H9 (cell line): ENCODE measurements around the gene SRSF2. TPM values are rescaled to one million over a fixed set of nuclear protein-coding genes. Genes with fewer than 3 reads are reported as not detected.

ENCODE experiments used
- DNase-seq: peaks from one replicate; pipeline ENCODE4 v3.0.0-alpha.2; 2017
- H2AFZ ChIP-seq: one replicate; pipeline ENCODE4 v1.6.1; 2013; ENCODE audit warnings: mild to moderate bottlenecking, low read length, control low read depth, moderate library complexity
- H2AK5ac ChIP-seq: 2 replicates; pipeline ENCODE4 v1.6.1; 2013; ENCODE audit warnings: low read length, control low read depth, mixed read lengths; ENCODE audit not compliant: insufficient read length
- H2BK120ac ChIP-seq: one replicate; pipeline ENCODE4 v1.6.1; 2013; ENCODE audit warnings: low read depth, mild to moderate bottlenecking, low read length, control low read depth, inconsistent platforms; ENCODE audit not compliant: poor library complexity, severe bottlenecking
- H2BK12ac ChIP-seq: 2 replicates; pipeline ENCODE4 v1.6.1; 2013; ENCODE audit warnings: low read length, control low read depth, mixed read lengths, low read depth; ENCODE audit not compliant: insufficient read length
- H2BK15ac ChIP-seq: 2 replicates; pipeline ENCODE4 v1.6.1; 2013; ENCODE audit warnings: low read depth, low read length, control low read depth
- H2BK20ac ChIP-seq: one replicate; pipeline ENCODE4 v1.6.1; 2013; ENCODE audit warnings: low read depth, mild to moderate bottlenecking, low read length, control low read depth, inconsistent platforms; ENCODE audit not compliant: poor library complexity, severe bottlenecking
- H2BK5ac ChIP-seq: 2 replicates; pipeline ENCODE4 v1.6.1; 2013; ENCODE audit warnings: low read length, control low read depth, mixed read lengths; ENCODE audit not compliant: insufficient read length
- H3K14ac ChIP-seq: 2 replicates; pipeline ENCODE4 v1.6.1; 2013; ENCODE audit warnings: low read length, control low read depth; ENCODE audit not compliant: insufficient read depth
- H3K18ac ChIP-seq: 2 replicates; pipeline ENCODE4 v1.6.1; 2013; ENCODE audit warnings: low read depth, mild to moderate bottlenecking, mixed read lengths, low read length, control low read depth; ENCODE audit not compliant: insufficient read length
- H3K23ac ChIP-seq: 2 replicates; pipeline ENCODE4 v1.6.1; 2013; ENCODE audit warnings: low read length, control low read depth, mixed read lengths, low read depth; ENCODE audit not compliant: insufficient read length
- H3K23me2 ChIP-seq: 2 replicates; pipeline ENCODE4 v1.6.1; 2013; ENCODE audit warnings: low read depth, mild to moderate bottlenecking, mixed read lengths, low read length, control low read depth; ENCODE audit not compliant: insufficient read length, poor library complexity, severe bottlenecking
- H3K27ac ChIP-seq: 2 replicates; pipeline ENCODE4 v1.5.1; 2013; ENCODE audit warnings: low read length, control low read depth, mixed read lengths, low read depth; ENCODE audit not compliant: insufficient read length
- H3K27me3 ChIP-seq: 2 replicates; pipeline ENCODE4 v1.6.1; 2013; ENCODE audit warnings: low read length, control low read depth, inconsistent platforms; ENCODE audit not compliant: insufficient read depth
- H3K4ac ChIP-seq: 2 replicates; pipeline ENCODE4 v1.6.1; 2013; ENCODE audit warnings: low read depth, mild to moderate bottlenecking, control low read depth, inconsistent platforms, low read length, moderate library complexity
- H3K4me1 ChIP-seq: 2 replicates; pipeline ENCODE4 v1.6.1; 2013; ENCODE audit warnings: low read length, control low read depth, inconsistent platforms; ENCODE audit not compliant: insufficient read depth
- H3K4me2 ChIP-seq: 2 replicates; pipeline ENCODE4 v1.6.1; 2013; ENCODE audit warnings: low read length, control low read depth, mixed read lengths; ENCODE audit not compliant: insufficient read length, insufficient read depth
- H3K56ac ChIP-seq: 2 replicates; pipeline ENCODE4 v1.6.1; 2013; ENCODE audit warnings: low read depth, mild to moderate bottlenecking, mixed read lengths, low read length, control low read depth; ENCODE audit not compliant: insufficient read length
- H3K79me1 ChIP-seq: 2 replicates; pipeline ENCODE4 v1.6.1; 2013; ENCODE audit warnings: low read depth, mild to moderate bottlenecking, moderate library complexity, low read length, control low read depth, inconsistent platforms; ENCODE audit not compliant: insufficient read depth, poor library complexity, severe bottlenecking
- H3K79me2 ChIP-seq: 2 replicates; pipeline ENCODE4 v1.6.1; 2013; ENCODE audit warnings: low read length, control low read depth, inconsistent platforms; ENCODE audit not compliant: insufficient read depth
- H3K9ac ChIP-seq: 2 replicates; pipeline ENCODE4 v1.6.1; 2013; ENCODE audit warnings: low read length, control low read depth, mixed read lengths; ENCODE audit not compliant: insufficient read length; ENCODE audit errors: extremely low read depth
- H3K9me3 ChIP-seq: one replicate; pipeline ENCODE4 v1.6.1; 2013; ENCODE audit warnings: low read depth, low read length, inconsistent platforms; ENCODE audit not compliant: control insufficient read depth
- H3T11ph ChIP-seq: one replicate; pipeline ENCODE4 v1.6.1; 2013; ENCODE audit warnings: mild to moderate bottlenecking, low read length, control low read depth, inconsistent platforms
- H4K20me1 ChIP-seq: one replicate; pipeline ENCODE4 v1.6.1; 2013; ENCODE audit not compliant: control insufficient read depth, insufficient read length, insufficient read depth
- H4K5ac ChIP-seq: 2 replicates; pipeline ENCODE4 v1.6.1; 2013; ENCODE audit warnings: low read depth, mild to moderate bottlenecking, mixed read lengths, low read length, control low read depth; ENCODE audit not compliant: insufficient read length
- H4K8ac ChIP-seq: replicated peaks from 2 replicates; pipeline ENCODE4 v1.6.1; 2013; ENCODE audit warnings: low read length, control low read depth, mixed read lengths, low read depth; ENCODE audit not compliant: insufficient read length
- H4K91ac ChIP-seq: 2 replicates; pipeline ENCODE4 v1.6.1; 2013; ENCODE audit warnings: low read depth, mild to moderate bottlenecking, moderate library complexity, mixed read lengths, low read length, control low read depth; ENCODE audit not compliant: insufficient read length
- H3K27ac Mint-ChIP-seq, 3 experiments: 2 replicates in 2 of 3; 3 replicates in 1 of 3; pipeline ENCODE4 v1.8.0; 2020 to 2021; ENCODE audit warnings: mixed read lengths in 3 of 3, mild to moderate bottlenecking in 1 of 3, moderate library complexity in 1 of 3
- H3K27me3 Mint-ChIP-seq: 2 replicates; pipeline ENCODE4 v1.8.0; 2021; ENCODE audit warnings: low read depth, mild to moderate bottlenecking, moderate library complexity, mixed read lengths
- H3K36me3 Mint-ChIP-seq, 3 experiments: 2 replicates in 2 of 3; 3 replicates in 1 of 3; pipeline ENCODE4 v1.8.0; 2020 to 2021; ENCODE audit warnings: low read depth in 3 of 3, mixed read lengths in 3 of 3; ENCODE audit not compliant: insufficient read depth in 1 of 3
- H3K4me1 Mint-ChIP-seq, 2 experiments: 2 replicates each; pipeline ENCODE4 v1.8.0; 2020; ENCODE audit warnings: mixed read lengths in 2 of 2
- H3K4me3 Mint-ChIP-seq, 2 experiments: 2 replicates in 1 of 2; 3 replicates in 1 of 2; pipeline ENCODE4 v1.8.0; 2020 to 2021; ENCODE audit warnings: mild to moderate bottlenecking in 2 of 2, mixed read lengths in 2 of 2, moderate library complexity in 1 of 2
- H3K9me3 Mint-ChIP-seq, 2 experiments: 2 replicates in 1 of 2; 3 replicates in 1 of 2; pipeline ENCODE4 v1.8.0; 2020; ENCODE audit warnings: mild to moderate bottlenecking in 2 of 2, mixed read lengths in 2 of 2, moderate library complexity in 1 of 2
- WGBS: extraction: QIAGEN DNeasy Blood & Tissue Kit; methylation state at CpG from one replicate; pipeline ENCODE4 v1.1.7; 2013; ENCODE audit warnings: missing lambda C conversion rate, low lambda C conversion rate, mixed read lengths; ENCODE audit not compliant: insufficient read length; ENCODE audit errors: extremely low coverage; 5-methylcytosine and 5-hydroxymethylcytosine counted together
- total RNA-seq: library from RNA; stranded (reverse); gene quantifications from 2 replicates; pipeline ENCODE4 v1.2.1, GENCODE V29; 2021
- TF ChIP-seq, protein P1 (sequence below): fragments of 200-600 bp; sonication (generic); conservative IDR thresholded peaks from 3 replicates; pipeline ENCODE4 v1.8.0; 2021; ENCODE audit warnings: antibody characterized with exemption, mild to moderate bottlenecking

Gene SRSF2
- total RNA-seq, 1 experiment from 2014 or later, result 578 TPM

DNA sequence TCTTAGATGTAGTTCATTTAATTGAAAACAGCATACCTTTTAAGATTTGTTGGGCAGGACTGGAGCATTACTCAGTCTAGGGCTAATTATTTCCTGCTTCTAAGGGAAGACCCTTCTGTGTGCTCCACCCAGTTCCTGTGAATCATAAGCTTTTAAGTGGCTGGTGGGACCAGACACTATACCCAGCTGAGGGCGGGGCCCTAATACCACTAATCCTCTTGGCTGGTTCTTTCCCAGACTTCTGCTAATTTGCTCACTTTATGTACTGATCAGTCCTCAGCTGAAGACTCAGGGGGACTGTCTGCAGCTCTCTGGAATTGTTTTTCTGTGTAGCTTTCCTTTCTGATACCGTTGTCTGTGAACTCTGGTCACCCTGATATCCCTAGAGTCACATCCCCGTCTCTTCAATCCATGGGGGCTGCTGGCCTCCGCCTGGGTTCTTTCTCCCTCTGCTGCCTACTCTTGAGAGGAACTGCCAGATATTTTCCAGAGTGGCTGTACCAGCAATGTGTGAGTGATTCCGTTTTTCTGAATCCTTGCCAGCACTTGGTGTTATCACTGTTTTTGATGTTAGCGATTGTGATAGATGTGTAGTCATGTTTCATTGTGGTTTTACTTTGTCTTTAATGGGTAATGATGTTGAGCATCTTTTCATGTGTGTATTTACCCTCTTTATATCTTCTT lies 35.9 kb upstream of the SRSF2 start:
- peak overlapping the region in 1 of 3 experiments; percentile 35; a peak in 1 of 7 replicates for H3K27ac Mint-ChIP-seq
- H2AFZ ChIP-seq, result no peak overlapping the region
- H3K18ac ChIP-seq, result no peak overlapping the region
- DNase-seq, result no peak
- peaks cover 9 to 59% (median 44%) of the 10 kb centered on the region in 3 experiments; a peak in 6 of 7 replicates for H3K36me3 Mint-ChIP-seq
- no peak overlapping the region for H2BK20ac ChIP-seq
- H3K9ac ChIP-seq, result no peak overlapping the region
- H2BK12ac ChIP-seq, result no peak overlapping the region
- no peaks in the 10 kb centered on the region for H3K4me1 Mint-ChIP-seq
- H3K27ac ChIP-seq, result no peak overlapping the region
- no peaks in the 10 kb centered on the region for H3K9me3 ChIP-seq
- H3K79me1 ChIP-seq, result no peaks in the 10 kb centered on the region
- no peak overlapping the region for H4K91ac ChIP-seq
- no peaks in the 10 kb centered on the region for H3K4me1 ChIP-seq
- no peak overlapping the region for H3K4me3 Mint-ChIP-seq
- H3K79me2 ChIP-seq, result no peaks in the 10 kb centered on the region
- H3K4ac ChIP-seq, result no peak overlapping the region
- H3T11ph ChIP-seq, result no peak overlapping the region
- H3K14ac ChIP-seq, result no peak overlapping the region
- no peaks in the 10 kb centered on the region for H3K27me3 Mint-ChIP-seq
- H3K23ac ChIP-seq, result no peak overlapping the region
- no peaks in the 10 kb centered on the region for H4K20me1 ChIP-seq
- H3K9me3 Mint-ChIP-seq, result no peaks in the 10 kb centered on the region
- WGBS, result no CpG with 5 or more reads among the region's 6 CpGs
- H4K5ac ChIP-seq, result no peak overlapping the region
- no peak overlapping the region for H4K8ac ChIP-seq
- H2AK5ac ChIP-seq, result no peak overlapping the region
- H3K23me2 ChIP-seq, result no peaks in the 10 kb centered on the region
- no peaks in the 10 kb centered on the region for H3K27me3 ChIP-seq
- no peak overlapping the region for H3K4me2 ChIP-seq
- TF ChIP-seq, protein P1, sequence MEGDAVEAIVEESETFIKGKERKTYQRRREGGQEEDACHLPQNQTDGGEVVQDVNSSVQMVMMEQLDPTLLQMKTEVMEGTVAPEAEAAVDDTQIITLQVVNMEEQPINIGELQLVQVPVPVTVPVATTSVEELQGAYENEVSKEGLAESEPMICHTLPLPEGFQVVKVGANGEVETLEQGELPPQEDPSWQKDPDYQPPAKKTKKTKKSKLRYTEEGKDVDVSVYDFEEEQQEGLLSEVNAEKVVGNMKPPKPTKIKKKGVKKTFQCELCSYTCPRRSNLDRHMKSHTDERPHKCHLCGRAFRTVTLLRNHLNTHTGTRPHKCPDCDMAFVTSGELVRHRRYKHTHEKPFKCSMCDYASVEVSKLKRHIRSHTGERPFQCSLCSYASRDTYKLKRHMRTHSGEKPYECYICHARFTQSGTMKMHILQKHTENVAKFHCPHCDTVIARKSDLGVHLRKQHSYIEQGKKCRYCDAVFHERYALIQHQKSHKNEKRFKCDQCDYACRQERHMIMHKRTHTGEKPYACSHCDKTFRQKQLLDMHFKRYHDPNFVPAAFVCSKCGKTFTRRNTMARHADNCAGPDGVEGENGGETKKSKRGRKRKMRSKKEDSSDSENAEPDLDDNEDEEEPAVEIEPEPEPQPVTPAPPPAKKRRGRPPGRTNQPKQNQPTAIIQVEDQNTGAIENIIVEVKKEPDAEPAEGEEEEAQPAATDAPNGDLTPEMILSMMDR, result no peak
- no peak overlapping the region for H3K56ac ChIP-seq
- H2BK15ac ChIP-seq, result no peak overlapping the region
- no peak overlapping the region for H2BK5ac ChIP-seq
- H2BK120ac ChIP-seq, result no peak overlapping the region
